Bronchial epithelial cell (primary cell): Measurements from ENCODE around the gene LHPP. TPM values are rescaled to one million over a fixed set of nuclear protein-coding genes. Genes with fewer than 3 reads are reported as not detected.

Experiments used
- DNase-seq: peaks from one replicate; pipeline ENCODE4 v3.0.0-alpha.2; 2010; ENCODE audit warnings: low read depth
- FAIRE-seq: peaks from 2 replicates; lab custom pipeline; 2011; peaks lifted over from hg19 to GRCh38; lab: Jason Lieb, UNC
- H3K27me3 ChIP-seq: 2 replicates; pipeline ENCODE4 v1.5.1; 2011; ENCODE audit warnings: low read length; ENCODE audit not compliant: control insufficient read depth, insufficient read depth
- H3K36me3 ChIP-seq: 2 replicates; pipeline ENCODE4 v1.5.1; 2011; ENCODE audit warnings: low read length; ENCODE audit not compliant: control insufficient read depth, insufficient read depth
- H3K4me3 ChIP-seq: 2 replicates; pipeline ENCODE4 v1.5.1; 2011; ENCODE audit warnings: mild to moderate bottlenecking, low read depth, low read length, control low read depth
- CTCF ChIP-seq: IDR thresholded peaks from 2 replicates; pipeline ENCODE4 v1.5.1; 2011; ENCODE audit warnings: mild to moderate bottlenecking, moderate library complexity, low read length, control low read depth, inconsistent platforms; ENCODE audit not compliant: insufficient read depth, severe bottlenecking
- total RNA-seq: library from RNA; depleted of rRNA; stranded (reverse); fragments of >200 nt; gene quantifications from 2 replicates; pipeline ENCODE4 v1.2.1, GENCODE V29; 2014

Gene LHPP
- total RNA-seq, 1 donor from 2014 or later: 14.0 TPM

- H3K4me3 ChIP-seq: no peak overlapping the region
- FAIRE-seq: no peak
- H3K36me3 ChIP-seq: peaks cover 1% of the 10 kb centered on the region
- no peak for TF ChIP-seq CTCF
- DNase-seq: no peak
- no peaks in the 10 kb centered on the region for H3K27me3 ChIP-seq
Observed at GRCh38 chr10:124496620-124497019, 35.0 kb downstream of the LHPP start.

- Histone ChIP-seq H3K27me3 (no peaks in the 10 kb centered on the region), H3K36me3 (peaks cover 1% of the 10 kb centered on the region), H3K4me3 (no peak overlapping the region)
- DNase-seq (no peak), FAIRE-seq (no peak)
- no peak for TF ChIP-seq CTCF
Observed at GRCh38 chr10:124497196-124497881, 35.7 kb downstream of the LHPP start.

- Histone ChIP-seq H3K4me3 (no peak overlapping the region), H3K27me3 (no peaks in the 10 kb centered on the region), H3K36me3 (peaks cover 1% of the 10 kb centered on the region)
- no peak for FAIRE-seq
- no peak for DNase-seq
- TF ChIP-seq CTCF: no peak
Observed at GRCh38 chr10:124498056-124498455, 36.4 kb downstream of the LHPP start.

- H3K36me3 ChIP-seq: peaks cover 1% of the 10 kb centered on the region
- no peaks in the 10 kb centered on the region for H3K27me3 ChIP-seq
- FAIRE-seq (no peak), DNase-seq (no peak)
- no peak for TF ChIP-seq CTCF
- H3K4me3 ChIP-seq: no peak overlapping the region
Observed at GRCh38 chr10:124500757-124501156, 39.1 kb downstream of the LHPP start.

- Histone ChIP-seq H3K4me3 (no peak overlapping the region), H3K27me3 (no peaks in the 10 kb centered on the region), H3K36me3 (peaks cover 1% of the 10 kb centered on the region)
- FAIRE-seq (peak; percentile 23), DNase-seq (no peak)
- no peak for TF ChIP-seq CTCF
Observed at GRCh38 chr10:124504711-124505110, 43.1 kb downstream of the LHPP start.

- no peak for TF ChIP-seq CTCF
- DNase-seq (no peak), FAIRE-seq (no peak)
- H3K27me3 ChIP-seq: no peaks in the 10 kb centered on the region
- H3K36me3 ChIP-seq: peaks cover 1% of the 10 kb centered on the region
- no peak overlapping the region for H3K4me3 ChIP-seq
Observed at GRCh38 chr10:124505279-124505678, 43.7 kb downstream of the LHPP start.
